ENCODE data around the gene FRMPD4. TPM values are rescaled to one million over a fixed set of nuclear protein-coding genes. Genes with fewer than 3 reads are reported as not detected.

FRMPD4 gene
- total RNA-seq, 1 donor from 2014 or later = 0.08 TPM

- no peak for TF ChIP-seq CTCF (IDR thresholded peaks at IDR 0.05; ENCODE audit: insufficient read depth, low read length, poor library complexity, severe bottlenecking)
- no peak for DNase-seq (ENCODE audit: low read depth)
Observed at GRCh38 chrX:12648995-12649394, 510.7 kb downstream of the FRMPD4 start.

GRCh38 chrX:12657433-12657832 is 519.2 kb downstream of the FRMPD4 start:
- no peak for TF ChIP-seq CTCF (IDR thresholded peaks at IDR 0.05; ENCODE audit: insufficient read depth, low read length, poor library complexity, severe bottlenecking)

More at GRCh38 chrX:12648995-12649394, 510.7 kb downstream of the FRMPD4 start:
- H3K27me3 ChIP-seq (ENCODE audit: control insufficient read depth, insufficient read depth, low read length) = no peaks in the 10 kb centered on the region
- H3K36me3 ChIP-seq (ENCODE audit: control insufficient read depth, insufficient read depth, low read length) = no peaks in the 10 kb centered on the region
- H3K4me3 ChIP-seq (ENCODE audit: low read depth, low read length) = no peak overlapping the region

DNA sequence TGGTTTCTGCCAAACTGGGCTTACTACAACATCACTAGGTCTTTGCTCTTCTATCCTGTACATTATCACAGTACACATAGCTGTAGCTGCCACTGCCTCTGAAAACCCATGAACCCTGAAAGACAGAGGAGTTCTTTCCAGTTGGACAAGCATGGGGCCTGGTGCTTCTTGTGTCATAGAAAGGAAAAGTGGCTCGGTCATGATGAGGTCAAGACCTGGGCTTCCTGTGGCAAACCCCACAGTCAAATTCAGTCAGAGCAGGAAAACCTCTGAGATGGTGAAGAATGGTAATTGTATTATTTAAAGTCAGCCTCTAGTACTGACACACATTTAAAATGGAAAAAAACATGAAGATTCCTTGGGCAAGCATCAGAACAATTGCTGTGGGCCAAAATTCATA is 519.6 kb downstream of the FRMPD4 start:
- no peak for TF ChIP-seq CTCF (IDR thresholded peaks at IDR 0.05; ENCODE audit: insufficient read depth, low read length, poor library complexity, severe bottlenecking)
- Histone ChIP-seq H3K36me3 (ENCODE audit: control insufficient read depth, insufficient read depth, low read length) (no peaks in the 10 kb centered on the region), H3K27me3 (ENCODE audit: control insufficient read depth, insufficient read depth, low read length) (no peaks in the 10 kb centered on the region), H3K4me3 (ENCODE audit: low read depth, low read length) (no peak overlapping the region)
- DNase-seq (ENCODE audit: low read depth) = no peak

More at GRCh38 chrX:12657433-12657832, 519.2 kb downstream of the FRMPD4 start:
- Histone ChIP-seq H3K36me3 (ENCODE audit: control insufficient read depth, insufficient read depth, low read length) (no peaks in the 10 kb centered on the region), H3K27me3 (ENCODE audit: control insufficient read depth, insufficient read depth, low read length) (no peaks in the 10 kb centered on the region), H3K4me3 (ENCODE audit: low read depth, low read length) (no peak overlapping the region)
- no peak for DNase-seq (ENCODE audit: low read depth)

- Histone ChIP-seq H3K27me3 (ENCODE audit: control insufficient read depth, insufficient read depth, low read length) (no peaks in the 10 kb centered on the region), H3K36me3 (ENCODE audit: control insufficient read depth, insufficient read depth, low read length) (no peaks in the 10 kb centered on the region), H3K4me3 (ENCODE audit: low read depth, low read length) (no peak overlapping the region)
- DNase-seq (ENCODE audit: low read depth) = no peak
- TF ChIP-seq CTCF (IDR thresholded peaks at IDR 0.05; ENCODE audit: insufficient read depth, low read length, poor library complexity, severe bottlenecking) = no peak
Observed at GRCh38 chrX:12661464-12661863, 523.2 kb downstream of the FRMPD4 start.

GRCh38 chrX:12672367-12673106 is 534.3 kb downstream of the FRMPD4 start:
- TF ChIP-seq CTCF (IDR thresholded peaks at IDR 0.05; ENCODE audit: insufficient read depth, low read length, poor library complexity, severe bottlenecking) = no peak
- Histone ChIP-seq H3K27me3 (ENCODE audit: control insufficient read depth, insufficient read depth, low read length) (no peaks in the 10 kb centered on the region), H3K4me3 (ENCODE audit: low read depth, low read length) (no peak overlapping the region), H3K36me3 (ENCODE audit: control insufficient read depth, insufficient read depth, low read length) (no peaks in the 10 kb centered on the region)
- DNase-seq (ENCODE audit: low read depth) = no peak

GRCh38 chrX:12673487-12673886 is 535.2 kb downstream of the FRMPD4 start:
- no peak for TF ChIP-seq CTCF (IDR thresholded peaks at IDR 0.05; ENCODE audit: insufficient read depth, low read length, poor library complexity, severe bottlenecking)
- no peaks in the 10 kb centered on the region for H3K27me3 ChIP-seq (ENCODE audit: control insufficient read depth, insufficient read depth, low read length)
- no peaks in the 10 kb centered on the region for H3K36me3 ChIP-seq (ENCODE audit: control insufficient read depth, insufficient read depth, low read length)
- H3K4me3 ChIP-seq (ENCODE audit: low read depth, low read length) = no peak overlapping the region
- DNase-seq (ENCODE audit: low read depth) = no peak

Measured in kidney epithelial cell (primary cell).